Suppressor macrophage treated with lipopolysaccharide for 4 hours (primary cell): ENCODE measurements around the gene TMOD1.
A peak's percentile ranks its signal among the peaks of the same experiment; 100 is the strongest.

Source experiments
- DNase-seq: peaks from one replicate; pipeline ENCODE4 v3.0.0-alpha.2; 2020

Gene TMOD1

GRCh38 chr9:97518909-97519307 lies 17.4 kb downstream of the TMOD1 start:
- no peak for DNase-seq

GRCh38 chr9:97519441-97519970 lies 18.0 kb downstream of the TMOD1 start:
- DNase-seq: no peak

- DNase-seq: no peak
These were observed 20.3 kb downstream of the TMOD1 start for GRCh38 chr9:97521576-97522333.

GRCh38 chr9:97524424-97524823 lies 23.0 kb downstream of the TMOD1 start:
- DNase-seq: no peak

- DNase-seq: no peak
These were observed 24.0 kb downstream of the TMOD1 start for GRCh38 chr9:97525451-97525850.

GRCh38 chr9:97526895-97527575 lies 25.6 kb downstream of the TMOD1 start:
- no peak for DNase-seq

GRCh38 chr9:97527626-97528528 lies 26.4 kb downstream of the TMOD1 start:
- no peak for DNase-seq

- no peak for DNase-seq
These were observed 27.2 kb downstream of the TMOD1 start for GRCh38 chr9:97528529-97529230.

GRCh38 chr9:97529363-97530076 lies 28.1 kb downstream of the TMOD1 start:
- peak; percentile 2 for DNase-seq

- DNase-seq: no peak
These were observed 30.5 kb downstream of the TMOD1 start for GRCh38 chr9:97531888-97532376.

GRCh38 chr9:97534185-97534584 lies 32.7 kb downstream of the TMOD1 start:
- DNase-seq: no peak

- DNase-seq: no peak
These were observed 33.6 kb downstream of the TMOD1 start for GRCh38 chr9:97534961-97535594.

GRCh38 chr9:97535771-97536170 lies 34.3 kb downstream of the TMOD1 start:
- no peak for DNase-seq

GRCh38 chr9:97536480-97536879 lies 35.0 kb downstream of the TMOD1 start:
- no peak for DNase-seq

GRCh38 chr9:97543561-97543960 lies 42.1 kb downstream of the TMOD1 start:
- no peak for DNase-seq

GRCh38 chr9:97545486-97545885 lies 44.0 kb downstream of the TMOD1 start:
- no peak for DNase-seq

GRCh38 chr9:97547098-97547829 lies 45.8 kb downstream of the TMOD1 start:
- DNase-seq: no peak

GRCh38 chr9:97548379-97548778 lies 46.9 kb downstream of the TMOD1 start:
- no peak for DNase-seq

- DNase-seq: no peak
These were observed 47.5 kb downstream of the TMOD1 start for GRCh38 chr9:97548819-97549540.

- DNase-seq: no peak
These were observed 48.9 kb downstream of the TMOD1 start for GRCh38 chr9:97550386-97550785.
